HG02610 (cell line): Measurements from ENCODE around the gene GDPD4.

Source experiments
- ATAC-seq: cut with Tn5 transposase; IDR thresholded peaks from one replicate; pipeline ENCODE4 v1.9.1; 2021; ENCODE audit warnings: mild to moderate bottlenecking, moderate library complexity; ENCODE audit not compliant: unreplicated experiment

The GDPD4 gene, protein sequence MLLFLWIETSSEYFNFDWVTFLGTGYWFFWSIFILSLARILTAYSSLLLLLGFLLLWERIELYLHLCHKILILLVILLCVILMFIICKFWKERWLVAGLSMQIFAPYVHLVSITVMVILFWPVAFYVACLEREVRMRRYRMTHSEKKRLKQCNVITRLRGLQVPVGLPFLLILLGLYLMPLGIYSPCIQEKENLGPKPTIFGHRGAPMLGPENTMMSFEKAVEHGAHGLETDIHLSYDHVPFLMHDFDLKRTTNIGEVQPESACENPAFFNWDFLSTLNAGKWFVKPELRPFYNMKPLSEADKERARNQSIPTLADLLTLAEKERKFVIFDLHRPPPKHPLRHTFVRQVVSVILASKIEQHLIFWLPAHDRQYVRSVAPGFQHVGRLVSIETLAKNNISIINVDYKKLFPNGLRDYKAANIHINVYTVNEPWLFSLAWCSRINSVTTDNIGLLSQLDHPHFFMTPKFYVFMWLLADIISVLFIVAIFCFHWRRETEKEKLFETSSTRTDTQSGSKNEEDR

DNA sequence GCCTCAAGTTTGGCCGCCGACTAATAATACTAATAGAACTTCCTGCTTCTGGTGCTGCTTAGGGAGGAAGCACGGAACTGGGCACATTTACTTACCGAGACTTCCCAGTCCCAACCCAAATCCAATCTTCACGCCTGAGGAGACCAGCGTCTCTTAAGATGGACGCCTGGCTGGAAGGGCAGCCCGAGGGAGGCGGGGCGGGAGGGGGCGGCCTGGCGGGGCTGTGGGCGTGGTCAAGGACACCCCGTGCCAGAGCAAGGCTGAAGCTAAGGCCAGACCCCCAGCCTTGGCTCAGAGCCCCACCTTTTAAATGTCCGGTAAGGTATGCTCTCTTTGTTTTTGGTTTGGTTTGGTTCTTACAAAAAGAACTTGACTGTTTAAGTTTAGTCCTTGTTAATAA lies at the start of gene GDPD4:
GDPD4 (minus strand) TSS at position 177 of the 400 bp plus-strand sequence. CDS start 16,549 bp downstream, outside the sequence.
- ATAC-seq, result no peak

- no peak for ATAC-seq
These were observed 46.5 kb upstream of the GDPD4 start for GRCh38 chr11:77347948-77348347.

GRCh38 chr11:77346906-77347603 lies 45.6 kb upstream of the GDPD4 start:
- ATAC-seq, result no peak

DNA sequence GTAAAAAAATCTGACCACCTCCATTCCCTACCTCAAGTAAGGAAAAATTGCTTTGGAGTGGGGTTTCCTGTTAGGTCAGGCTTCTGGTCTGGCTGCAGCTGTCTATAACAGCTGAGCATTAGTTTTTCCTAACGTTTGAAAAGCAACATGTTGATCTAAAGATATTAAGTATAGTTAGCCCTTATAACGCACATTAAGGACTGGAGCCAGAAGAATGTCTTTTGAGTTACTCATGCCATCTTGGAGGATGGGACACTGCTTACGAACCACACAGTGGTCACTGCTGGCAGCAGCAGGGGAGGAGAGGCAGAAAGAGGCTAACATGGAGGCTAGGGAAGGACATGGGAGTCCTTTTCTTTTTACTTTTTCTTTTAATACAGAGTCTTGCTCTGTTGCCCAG lies 44.1 kb upstream of the GDPD4 start:
- ATAC-seq, result no peak

GRCh38 chr11:77340501-77340900 lies 39.0 kb upstream of the GDPD4 start:
- no peak for ATAC-seq

- ATAC-seq, result no peak
These were observed 30.8 kb upstream of the GDPD4 start for GRCh38 chr11:77332259-77332658.

- ATAC-seq, result no peak
These were observed 23.7 kb upstream of the GDPD4 start for GRCh38 chr11:77325159-77325558.

DNA sequence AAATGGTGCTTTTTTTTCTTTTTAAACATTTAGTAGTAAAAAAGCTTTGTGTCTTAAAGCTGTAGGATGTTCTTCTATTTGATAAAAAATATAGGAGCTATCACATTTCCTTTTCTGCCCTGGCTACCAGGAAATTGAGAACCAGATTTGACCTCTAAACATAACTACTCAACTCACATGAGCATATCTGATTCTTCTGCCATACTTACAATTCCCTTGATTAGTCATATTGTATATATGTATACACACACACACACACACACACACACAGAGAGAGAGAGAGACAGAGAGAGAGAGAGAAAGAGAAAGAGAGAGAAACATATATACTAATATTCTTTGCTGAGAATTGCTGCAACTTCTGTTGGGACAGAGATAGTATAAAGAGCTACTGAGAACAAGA lies 23.0 kb upstream of the GDPD4 start:
- ATAC-seq, result no peak

GRCh38 chr11:77322926-77323590 lies 21.6 kb upstream of the GDPD4 start:
- ATAC-seq, result no peak

GRCh38 chr11:77322506-77322905 lies 21.0 kb upstream of the GDPD4 start:
- no peak for ATAC-seq

DNA sequence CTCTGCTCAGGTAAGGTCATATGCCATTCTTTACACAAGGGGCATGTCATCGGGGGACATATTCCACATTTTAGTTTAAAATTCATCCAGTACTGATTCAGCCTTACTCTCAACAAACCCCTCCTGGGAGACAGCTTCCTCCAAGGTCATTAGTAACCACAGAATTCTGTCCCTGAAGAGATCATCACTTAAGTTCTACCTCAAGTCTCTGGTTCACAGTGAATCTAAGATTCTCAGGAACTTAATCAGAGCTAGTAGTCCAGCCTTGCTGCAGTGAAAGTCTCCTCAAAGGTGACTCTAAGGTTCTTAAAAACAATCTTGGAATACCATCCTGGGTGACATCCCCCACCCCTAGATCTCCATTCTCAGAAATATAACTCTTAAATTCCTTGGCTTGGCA lies 18.9 kb upstream of the GDPD4 start:
- no peak for ATAC-seq

- no peak for ATAC-seq
These were observed 17.1 kb upstream of the GDPD4 start for GRCh38 chr11:77318600-77318999.

DNA sequence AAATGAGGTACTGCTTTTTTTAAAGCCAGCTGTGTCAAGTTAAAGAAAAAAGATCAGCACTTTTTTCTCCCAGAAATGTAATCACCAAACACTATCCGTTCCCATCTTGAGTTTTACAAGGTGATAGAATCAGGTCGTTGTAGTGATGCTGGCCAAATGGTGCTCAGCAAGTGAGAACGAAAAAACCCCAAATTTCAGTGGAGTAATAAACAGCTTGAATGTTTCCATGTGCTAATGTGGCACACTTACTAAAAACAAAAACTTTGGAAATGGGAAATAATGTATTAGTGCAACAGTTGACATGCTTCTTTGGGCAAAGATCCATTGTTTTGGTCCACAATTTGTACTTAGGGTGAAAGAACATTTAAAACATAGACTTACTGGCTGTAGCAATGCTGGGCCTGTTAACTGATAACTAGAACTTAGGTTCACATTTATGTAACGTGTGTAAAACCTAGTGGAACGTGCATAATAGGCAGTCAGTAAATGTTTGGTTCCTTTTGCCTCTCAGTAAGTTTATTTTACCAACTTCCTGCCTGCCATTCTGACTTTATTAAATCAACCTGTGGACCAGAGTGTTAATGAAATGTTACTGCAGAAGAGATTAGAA lies 15.4 kb upstream of the GDPD4 start:
- ATAC-seq, result no peak

DNA sequence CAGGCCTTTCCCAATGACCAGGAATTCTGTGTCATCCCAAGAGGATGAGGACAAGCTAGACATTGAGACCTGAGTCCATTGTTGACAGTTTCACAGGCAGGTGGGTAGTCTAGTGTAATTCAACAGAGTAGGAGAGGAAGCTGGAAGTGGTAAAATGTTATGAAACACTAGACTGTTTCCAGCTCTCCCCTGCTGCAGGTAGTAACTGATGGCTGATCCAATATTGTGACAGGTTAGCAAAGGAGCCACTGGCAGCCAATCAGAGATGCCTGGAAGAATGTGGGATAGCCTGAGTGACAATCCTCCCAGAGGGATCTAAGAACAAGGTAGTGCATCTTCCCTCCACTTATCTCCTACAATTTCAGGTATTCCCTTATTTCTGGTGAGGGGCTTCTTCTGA lies 10.6 kb upstream of the GDPD4 start:
- ATAC-seq, result no peak

DNA sequence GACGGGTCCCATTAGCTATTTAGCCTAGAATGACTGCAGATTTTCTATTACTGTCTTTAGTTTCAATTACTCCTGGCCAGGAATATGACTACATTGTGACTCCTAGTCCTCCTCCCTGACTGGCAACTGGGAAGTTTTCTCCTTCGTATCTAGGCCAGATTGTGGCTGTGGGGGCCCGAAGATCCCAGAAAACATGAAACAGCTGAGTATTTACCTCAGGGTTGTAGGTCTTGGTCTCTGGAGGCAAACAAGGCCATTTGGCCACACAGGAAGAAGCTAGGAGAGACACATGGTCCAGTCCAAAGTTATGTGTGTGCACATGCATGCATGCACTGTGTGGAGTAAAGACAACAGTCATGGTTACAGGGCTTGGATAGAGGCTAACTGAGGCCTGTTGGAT lies 10.2 kb upstream of the GDPD4 start:
- ATAC-seq, result no peak

- no peak for ATAC-seq
These were observed 9.2 kb upstream of the GDPD4 start for GRCh38 chr11:77310721-77311120.

DNA sequence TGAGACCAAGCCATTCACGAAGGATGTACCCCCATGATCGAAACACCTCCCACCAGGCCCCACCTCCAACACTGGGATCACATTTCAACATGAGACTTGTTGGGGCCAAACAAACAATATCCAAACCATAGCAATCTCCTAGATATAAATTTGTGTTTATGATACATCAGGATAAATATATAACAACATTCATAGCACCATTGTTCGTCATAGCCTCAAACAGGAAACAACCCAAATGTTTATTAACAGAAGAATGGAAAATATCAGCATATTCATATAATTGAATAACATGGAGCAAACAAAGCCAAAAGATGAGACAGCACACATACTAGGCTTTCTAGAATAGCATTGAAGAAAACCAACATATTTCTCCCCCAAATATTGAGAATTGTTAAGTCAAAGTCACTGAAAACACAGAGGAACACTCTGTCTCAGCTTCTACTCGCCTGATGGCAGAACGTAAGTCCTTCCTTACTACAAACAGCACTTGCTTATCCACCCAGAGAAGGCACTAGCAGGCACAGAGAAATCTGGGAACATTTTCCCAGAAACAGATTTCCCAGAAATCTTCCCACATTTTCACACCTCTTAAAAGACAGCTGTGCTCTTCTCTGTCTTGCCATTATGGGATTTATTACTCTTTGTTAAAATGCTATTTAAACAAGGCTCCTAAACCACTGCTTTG lies 8.1 kb upstream of the GDPD4 start:
- ATAC-seq, result no peak

GRCh38 chr11:77308838-77309237 lies 7.4 kb upstream of the GDPD4 start:
- no peak for ATAC-seq

- no peak for ATAC-seq
These were observed 1.8 kb upstream of the GDPD4 start for GRCh38 chr11:77303328-77303727.

- ATAC-seq, result no peak
These were observed 1.3 kb upstream of the GDPD4 start for GRCh38 chr11:77302752-77303151.

DNA sequence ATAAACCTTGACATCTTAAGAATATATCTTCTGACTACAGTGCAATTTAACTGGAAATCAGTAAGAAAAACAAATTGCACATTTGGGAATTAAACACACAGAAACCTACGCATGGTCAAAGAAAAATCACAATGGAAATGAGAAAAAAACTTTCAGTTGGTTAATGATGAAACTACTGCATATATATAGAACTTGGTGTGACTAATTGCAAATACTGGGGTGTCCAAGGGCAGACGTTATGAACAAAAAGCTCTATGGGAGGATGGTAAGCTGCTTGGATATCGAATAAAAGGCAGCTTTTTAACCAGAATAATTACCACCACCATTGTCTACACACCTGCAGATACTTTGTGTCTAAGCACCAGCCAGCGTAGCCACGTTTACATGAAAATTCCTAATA lies 791 bp downstream of the GDPD4 start:
- ATAC-seq, result no peak
